H1 (cell line): Measurements from ENCODE around the gene APH1B. TPM values are rescaled to one million over a fixed set of nuclear protein-coding genes. Genes with fewer than 3 reads are reported as not detected.

Source experiments
- CTCF ChIA-PET: fragments of 300-600 bp; sonication (Branson Sonifier 250); formaldehyde crosslinking; loops from one replicate; lab custom pipeline; 2021; ENCODE audit not compliant: partially characterized antibody; lab: Charles Lee
- POLR2A ChIA-PET: fragments of 300-600 bp; sonication (Branson Sonifier 250); formaldehyde crosslinking; loops from one replicate; lab custom pipeline; 2021; ENCODE audit warnings: inconsistent platforms; ENCODE audit not compliant: partially characterized antibody; lab: Charles Lee
- DNase-seq, 2 experiments: peaks; one replicate each; pipeline versions ENCODE4 v3.0.0 to v3.0.0-alpha.2; 2010 to 2022; ENCODE audit warnings: low spot score in 2 of 2, low read depth in 1 of 2, mixed read lengths in 1 of 2
- FAIRE-seq: peaks from 2 replicates; lab custom pipeline; 2011; peaks lifted over from hg19 to GRCh38; lab: Jason Lieb, UNC
- H2AFZ ChIP-seq: 2 replicates; pipeline ENCODE4 v1.8.1; 2012; ENCODE audit warnings: low read length, inconsistent platforms
- H2AK5ac ChIP-seq: 2 replicates; pipeline ENCODE4 v1.6.1; 2013; ENCODE audit warnings: low read depth, low read length
- H2BK120ac ChIP-seq: replicated peaks from 2 replicates; pipeline ENCODE3; 2013; ENCODE audit warnings: low read depth, low read length, inconsistent platforms
- H2BK12ac ChIP-seq: 2 replicates; pipeline ENCODE4 v1.6.1; 2013; ENCODE audit warnings: low read depth, low read length
- H2BK15ac ChIP-seq: 2 replicates; pipeline ENCODE4 v1.6.1; 2013; ENCODE audit warnings: low read length
- H2BK20ac ChIP-seq: 2 replicates; pipeline ENCODE4 v1.6.1; 2013; ENCODE audit warnings: low read length
- H2BK5ac ChIP-seq: 2 replicates; pipeline ENCODE4 v1.6.1; 2013; ENCODE audit warnings: low read depth, low read length
- H3K14ac ChIP-seq: 2 replicates; pipeline ENCODE4 v1.6.1; 2013; ENCODE audit warnings: inconsistent platforms; ENCODE audit not compliant: insufficient read length
- H3K18ac ChIP-seq: 2 replicates; pipeline ENCODE4 v1.6.1; 2013; ENCODE audit warnings: low read length; ENCODE audit errors: extremely low read depth
- H3K23ac ChIP-seq: 2 replicates; pipeline ENCODE4 v1.6.1; 2013; ENCODE audit warnings: inconsistent platforms; ENCODE audit not compliant: insufficient read length
- H3K23me2 ChIP-seq: 2 replicates; pipeline ENCODE4 v1.6.1; 2013; ENCODE audit warnings: low read depth, low read length
- H3K27ac ChIP-seq: 2 replicates; pipeline ENCODE4 v1.6.1; 2011; ENCODE audit warnings: low read depth, low read length, inconsistent platforms
- H3K27me3 ChIP-seq, 4 experiments: replicated peaks in 1 of 4; 1 replicate in 1 of 4; 2 replicates in 3 of 4; pipeline versions ENCODE4 v1.6.1 to v1.8.1; 2011 to 2013; ENCODE audit warnings: low read length in 3 of 4, mild to moderate bottlenecking in 3 of 4, inconsistent platforms in 2 of 4, mixed read lengths in 2 of 4, moderate library complexity in 1 of 4; ENCODE audit not compliant: control insufficient read depth in 3 of 4, insufficient read depth in 3 of 4; ENCODE audit errors: extremely low read depth in 1 of 4
- H3K36me3 ChIP-seq, 4 experiments: 2 replicates each; pipeline versions ENCODE4 v1.6.1 to v1.8.1; 2011 to 2013; ENCODE audit warnings: mild to moderate bottlenecking in 4 of 4, low read length in 3 of 4, moderate library complexity in 2 of 4, control low read depth in 1 of 4, inconsistent platforms in 1 of 4; ENCODE audit not compliant: insufficient read depth in 4 of 4, control insufficient read depth in 2 of 4
- H3K4ac ChIP-seq: replicated peaks from 2 replicates; pipeline ENCODE3; 2013; ENCODE audit warnings: low read length, low read depth, mixed read lengths, inconsistent platforms; ENCODE audit not compliant: insufficient read length
- H3K4me1 ChIP-seq, 4 experiments: replicated peaks in 1 of 4; 1 replicate in 1 of 4; 2 replicates in 3 of 4; pipeline versions ENCODE4 v1.6.1 to v1.8.1; 2011 to 2013; ENCODE audit warnings: low read length in 3 of 4, inconsistent platforms in 2 of 4, mixed read lengths in 1 of 4; ENCODE audit not compliant: insufficient read depth in 4 of 4, control insufficient read depth in 3 of 4
- H3K4me2 ChIP-seq, 2 experiments: 2 replicates each; pipeline versions ENCODE4 v1.6.1 to v1.8.1; 2011 to 2013; ENCODE audit warnings: low read depth in 2 of 2, low read length in 2 of 2, control low read depth in 1 of 2, inconsistent platforms in 1 of 2, mild to moderate bottlenecking in 1 of 2; ENCODE audit not compliant: insufficient read depth in 1 of 2
- H3K4me3 ChIP-seq, 4 experiments: fragments of 200-600, 300-600 bp in 1 of 4; sonication (generic), shearing (Covaris generic), sonication (Bioruptor Twin) in 1 of 4; 2 replicates each; pipeline versions ENCODE4 v1.5.1 to v1.8.1; 2011 to 2016; ENCODE audit warnings: low read length in 4 of 4, low read depth in 3 of 4, control low read depth in 2 of 4, inconsistent platforms in 2 of 4, mild to moderate bottlenecking in 2 of 4, mixed read lengths in 1 of 4, moderate library complexity in 1 of 4; ENCODE audit not compliant: insufficient read depth in 2 of 4; ENCODE audit errors: extremely low read depth in 1 of 4
- H3K56ac ChIP-seq: replicated peaks from 2 replicates; pipeline ENCODE3; 2013; ENCODE audit warnings: low read depth, mild to moderate bottlenecking, mixed read lengths, low read length, inconsistent platforms; ENCODE audit not compliant: insufficient read length
- H3K79me1 ChIP-seq: 2 replicates; pipeline ENCODE4 v1.6.1; 2013; ENCODE audit warnings: low read depth, low read length, control low read depth
- H3K79me2 ChIP-seq, 2 experiments: 2 replicates each; pipeline versions ENCODE4 v1.6.1 to v1.8.1; 2012 to 2013; ENCODE audit warnings: low read length in 2 of 2, mild to moderate bottlenecking in 2 of 2, inconsistent platforms in 1 of 2; ENCODE audit not compliant: insufficient read depth in 2 of 2, control insufficient read depth in 1 of 2
- H3K9ac ChIP-seq, 4 experiments: replicated peaks in 1 of 4; 1 replicate in 1 of 4; 2 replicates in 3 of 4; pipeline versions ENCODE4 v1.6.1 to v1.8.1; 2011 to 2013; ENCODE audit warnings: low read depth in 3 of 4, low read length in 3 of 4, control low read depth in 2 of 4, mild to moderate bottlenecking in 2 of 4, moderate library complexity in 2 of 4, inconsistent platforms in 1 of 4; ENCODE audit errors: extremely low read depth in 1 of 4
- H3K9me3 ChIP-seq, 2 experiments: 2 replicates each; pipeline versions ENCODE4 v1.6.1 to v1.8.1; 2012 to 2013; ENCODE audit warnings: mild to moderate bottlenecking in 2 of 2, moderate library complexity in 2 of 2, control low read depth in 1 of 2, inconsistent platforms in 1 of 2, low read depth in 1 of 2, low read length in 1 of 2, mixed read lengths in 1 of 2; ENCODE audit not compliant: insufficient read depth in 2 of 2
- H4K20me1 ChIP-seq, 2 experiments: replicated peaks in 1 of 2; 2 replicates each; pipeline versions ENCODE3 to v1.8.1; 2011 to 2013; ENCODE audit warnings: inconsistent platforms in 2 of 2, low read length in 2 of 2, mild to moderate bottlenecking in 1 of 2; ENCODE audit not compliant: insufficient read depth in 2 of 2, control insufficient read depth in 1 of 2
- H4K5ac ChIP-seq: 2 replicates; pipeline ENCODE4 v1.6.1; 2013; ENCODE audit warnings: low read length, low read depth, mixed read lengths, inconsistent platforms; ENCODE audit not compliant: insufficient read length
- H4K8ac ChIP-seq: 2 replicates; pipeline ENCODE4 v1.8.0; 2013; ENCODE audit warnings: mild to moderate bottlenecking, moderate library complexity, low read length, inconsistent platforms; ENCODE audit not compliant: insufficient read depth; ENCODE audit errors: extremely low read depth
- H4K91ac ChIP-seq: replicated peaks from 2 replicates; pipeline ENCODE3; 2013; ENCODE audit warnings: low read length, mixed read lengths, inconsistent platforms; ENCODE audit not compliant: insufficient read length
- BCL11A ChIP-seq, 2 experiments: IDR thresholded peaks; one replicate each; pipeline ENCODE4 v1.6.1; 2011; ENCODE audit warnings: low read depth in 2 of 2, low read length in 2 of 2, mild to moderate bottlenecking in 2 of 2
- CBX5 ChIP-seq: fragments of 300-800, 300-1000 bp; sonication (generic); IDR thresholded peaks from 2 replicates; pipeline ENCODE4 v1.7.1; 2016; ENCODE audit warnings: antibody characterized with exemption, low read length, low read depth
- CBX8 ChIP-seq: fragments of 300-800, 300-1000 bp; sonication (generic); IDR thresholded peaks from 2 replicates; pipeline ENCODE4 v1.7.1; 2016; ENCODE audit warnings: low read depth, low read length, borderline replicate concordance
- EGR1 ChIP-seq: IDR thresholded peaks from 2 replicates; pipeline ENCODE4 v1.6.1; 2011; ENCODE audit warnings: low read depth, low read length, borderline replicate concordance
- RAD21 ChIP-seq, 2 experiments: IDR thresholded peaks in 1 of 2; conservative IDR thresholded peaks in 1 of 2; 2 replicates each; pipeline ENCODE4 v1.6.1; 2011; ENCODE audit warnings: low read depth in 2 of 2, low read length in 2 of 2, improper control_type of control experiment in 1 of 2, inconsistent platforms in 1 of 2, mild to moderate bottlenecking in 1 of 2, moderate library complexity in 1 of 2
- WGBS, 2 experiments: shearing (Covaris generic) in 1 of 2; methylation state at CpG; one replicate each; pipeline versions ENCODE4 v1.1.6 to v1.1.7; 2013 to 2015; ENCODE audit warnings: low lambda C conversion rate in 2 of 2, mixed read lengths in 2 of 2, inconsistent platforms in 1 of 2, low coverage in 1 of 2, missing lambda C conversion rate in 1 of 2; ENCODE audit not compliant: insufficient replicate concordance in 2 of 2, insufficient coverage in 1 of 2, insufficient read length in 1 of 2; ENCODE audit errors: extremely low coverage in 1 of 2, missing lambda C conversion rate in 1 of 2; 5-methylcytosine and 5-hydroxymethylcytosine counted together
- polyA plus RNA-seq, 7 experiments: library from polyadenylated mRNA; depleted of rRNA in 3 of 7; stranded (reverse) in 5 of 7; unstranded in 2 of 7; fragments of >200 nt in 5 of 7; fragments of 200-250 nt in 2 of 7; gene quantifications; 1 replicate in 5 of 7; 2 replicates in 1 of 7; 4 replicates in 1 of 7; pipeline versions ENCODE4 v1.2.1 to v1.2.3, GENCODE V29; 2011 to 2013; ENCODE audit warnings: missing spikeins in 2 of 7, mixed read lengths in 2 of 7
- total RNA-seq: library from RNA; stranded (reverse); fragmentation: NEBNext Ultra II Directional; extraction: Animal tissue kit (Norgen Biotek cat#: 25700); gene quantifications from 2 replicates; pipeline ENCODE4 v1.2.1, GENCODE V29; 2021
- TF ChIP-seq, protein P1 (sequence below): IDR thresholded peaks from 2 replicates; pipeline ENCODE4 v1.6.1; 2011; ENCODE audit warnings: low read depth, mild to moderate bottlenecking, low read length; ENCODE audit not compliant: insufficient read depth

Gene APH1B
- total and polyA plus RNA-seq, 2 of the 8 experiments (the other 6 are each of a cell fraction or from before 2014, with no cell fraction given), result 11.5 to 22.9 TPM

DNA sequence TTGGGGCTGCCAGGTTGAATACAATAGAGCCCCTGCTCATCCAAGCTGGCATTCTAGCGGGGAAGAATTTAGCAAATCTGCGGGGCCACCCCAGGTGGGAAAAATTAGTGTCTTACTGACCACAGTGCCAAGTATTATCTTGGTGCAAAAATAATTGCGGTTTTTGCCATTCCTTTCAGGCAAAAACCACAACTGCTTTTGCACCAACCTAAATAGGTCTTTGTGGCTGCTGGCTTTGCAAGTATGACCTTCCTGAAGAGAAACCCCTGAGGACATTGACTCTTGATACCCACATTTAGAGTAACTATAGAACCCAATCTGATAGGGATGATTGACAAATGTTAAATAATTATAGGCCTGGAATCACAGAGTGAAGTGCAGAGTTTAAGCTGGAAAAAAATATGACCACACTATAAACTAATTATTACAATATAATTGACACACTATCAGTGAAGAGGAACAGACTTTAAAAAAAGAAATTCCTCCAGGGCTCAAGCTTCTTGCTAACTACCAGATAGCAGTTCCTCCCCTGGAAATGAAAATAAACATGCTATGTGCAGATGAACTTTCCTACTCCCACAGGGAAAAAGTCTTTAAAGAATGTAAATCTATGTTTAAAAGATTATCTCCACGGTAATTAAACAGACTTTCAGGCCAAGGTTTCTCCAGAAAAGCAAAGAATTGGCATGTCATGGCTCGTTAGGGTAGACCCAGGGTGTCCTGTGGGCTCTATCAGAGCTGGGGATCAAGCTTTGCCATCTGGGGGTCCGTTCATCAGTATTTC is 69.9 kb downstream of the APH1B start:
- Histone ChIP-seq H3K14ac (no peak overlapping the region), H4K20me1 (no peaks in the 10 kb centered on the region), H2BK5ac (no peak overlapping the region), H3K4me1 (no peaks in the 10 kb centered on the region), H3K27ac (no peak overlapping the region), H3K4me2 (no peak overlapping the region), H3K9me3 (no peaks in the 10 kb centered on the region), H2AFZ (no peak overlapping the region), H4K5ac (no peak overlapping the region), H2BK120ac (no peak overlapping the region), H2BK20ac (no peak overlapping the region), H3K79me2 (no peaks in the 10 kb centered on the region), H3K79me1 (no peaks in the 10 kb centered on the region), H3K23ac (no peak overlapping the region), H3K56ac (no peak overlapping the region), H2AK5ac (no peak overlapping the region), H3K23me2 (no peaks in the 10 kb centered on the region), H4K8ac (no peak overlapping the region), H3K4ac (no peak overlapping the region), H3K27me3 (no peaks in the 10 kb centered on the region), H2BK15ac (no peak overlapping the region), H3K9ac (no peak overlapping the region), H3K4me3 (no peak overlapping the region), H3K18ac (no peak overlapping the region), H3K36me3 (no peaks in the 10 kb centered on the region), H4K91ac (no peak overlapping the region), H2BK12ac (no peak overlapping the region)
- WGBS, 2 experiments, result 92% methylated on average over 6 of the region's 6 CpGs; no CpG with 5 or more reads in 1 of the 2 experiments
- POLR2A ChIA-PET, result no interaction called here
- DNase-seq (no peak), FAIRE-seq (no peak)
- TF ChIP-seq EGR1 (no peak), BCL11A (IDR thresholded peaks at IDR 0.05; ENCODE audit: low read depth in 2 of 2, low read length in 2 of 2) (no peak), RAD21 (IDR thresholded peaks at IDR 0.05 in 1 of 2, conservative IDR thresholded peaks at IDR 0.05 in 1 of 2; ENCODE audit: low read depth in 2 of 2, low read length in 2 of 2) (no peak), CBX5 (no peak), CBX8 (no peak)
- TF ChIP-seq, protein P1, sequence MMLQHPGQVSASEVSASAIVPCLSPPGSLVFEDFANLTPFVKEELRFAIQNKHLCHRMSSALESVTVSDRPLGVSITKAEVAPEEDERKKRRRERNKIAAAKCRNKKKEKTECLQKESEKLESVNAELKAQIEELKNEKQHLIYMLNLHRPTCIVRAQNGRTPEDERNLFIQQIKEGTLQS, result no peak
- CTCF ChIA-PET, result interaction anchor here (1.1 kb wide), 1 partner anchor 605 kb away, joined by 3 read pairs; no protein-coding TSS in a partner anchor
